HEK293T (cell line): ENCODE data around the gene NANOG.
"Not testable (repeated sequence)": the region's sequence is repeated elsewhere in the genome, so short reads cannot be mapped to it uniquely, and the experiment has no call there.

ENCODE experiments used
- CTCF ChIA-PET: fragments of 350-600 bp; formaldehyde crosslinking; extraction: SDS; loops from one replicate; lab custom pipeline; 2021; ENCODE audit warnings: antibody characterized with exemption, inconsistent platforms; lab: Yijun Ruan, JAX
- POLR2A ChIA-PET: fragments of 350-600 bp; formaldehyde crosslinking; extraction: SDS; loops from one replicate; lab custom pipeline; 2020; ENCODE audit warnings: antibody characterized with exemption, inconsistent platforms; lab: Yijun Ruan, JAX
- DNase-seq: peaks from one replicate; pipeline ENCODE4 v3.0.0; 2012; ENCODE audit warnings: mixed read lengths; ENCODE audit errors: extremely low spot score
- ARNT ChIP-seq: fragments of 450-650 bp; IDR thresholded peaks from 2 replicates; pipeline ENCODE4 v1.6.1; 2017; ENCODE audit warnings: mild to moderate bottlenecking
- BHLHE40 ChIP-seq: fragments of 450-650 bp; IDR thresholded peaks from 2 replicates; pipeline ENCODE4 v1.6.1; 2016; ENCODE audit warnings: mild to moderate bottlenecking, moderate library complexity, borderline replicate concordance
- CTBP1 ChIP-seq: fragments of 450-650 bp; IDR thresholded peaks from 2 replicates; pipeline ENCODE4 v1.6.1; 2016; ENCODE audit warnings: borderline replicate concordance
- ELF4 ChIP-seq: fragments of 450-650 bp; IDR thresholded peaks from 2 replicates; pipeline ENCODE4 v1.6.1; 2017; ENCODE audit warnings: antibody characterized with exemption
- FOXA1 ChIP-seq: fragments of 450-650 bp; IDR thresholded peaks from 2 replicates; pipeline ENCODE4 v1.6.1; 2016; ENCODE audit warnings: mild to moderate bottlenecking
- FOXK2 ChIP-seq: fragments of 450-650 bp; IDR thresholded peaks from 2 replicates; pipeline ENCODE4 v1.6.1; 2016; ENCODE audit warnings: mild to moderate bottlenecking
- FOXM1 ChIP-seq: fragments of 450-650 bp; IDR thresholded peaks from 2 replicates; pipeline ENCODE4 v1.6.1; 2017; ENCODE audit warnings: mild to moderate bottlenecking, borderline replicate concordance
- HDGF ChIP-seq: fragments of 450-650 bp; IDR thresholded peaks from 2 replicates; pipeline ENCODE4 v1.6.1; 2017; ENCODE audit warnings: antibody characterized with exemption, borderline replicate concordance
- L3MBTL2 ChIP-seq: fragments of 450-650 bp; conservative IDR thresholded peaks from 2 replicates; pipeline ENCODE4 v1.6.1; 2016; ENCODE audit warnings: mild to moderate bottlenecking
- LEF1 ChIP-seq: fragments of 450-650 bp; IDR thresholded peaks from 2 replicates; pipeline ENCODE4 v1.6.1; 2017; ENCODE audit warnings: mild to moderate bottlenecking, borderline replicate concordance
- NFRKB ChIP-seq: fragments of 450-650 bp; IDR thresholded peaks from 2 replicates; pipeline ENCODE4 v1.6.1; 2016; ENCODE audit warnings: mild to moderate bottlenecking, moderate library complexity
- SP1 ChIP-seq: fragments of 450-650 bp; IDR thresholded peaks from 2 replicates; pipeline ENCODE4 v1.6.1; 2017
- SUZ12 ChIP-seq: fragments of 450-650 bp; IDR thresholded peaks from 2 replicates; pipeline ENCODE4 v1.6.1; 2016; ENCODE audit warnings: mild to moderate bottlenecking
- TARDBP ChIP-seq: fragments of 450-650 bp; IDR thresholded peaks from 2 replicates; pipeline ENCODE4 v1.6.1; 2016
- ZNF384 ChIP-seq: fragments of 450-650 bp; IDR thresholded peaks from 2 replicates; pipeline ENCODE4 v1.6.1; 2016
- TF ChIP-seq, protein P1 (sequence below): fragments of 450-650 bp; IDR thresholded peaks from 2 replicates; pipeline ENCODE4 v1.6.1; 2016

The NANOG gene

DNA sequence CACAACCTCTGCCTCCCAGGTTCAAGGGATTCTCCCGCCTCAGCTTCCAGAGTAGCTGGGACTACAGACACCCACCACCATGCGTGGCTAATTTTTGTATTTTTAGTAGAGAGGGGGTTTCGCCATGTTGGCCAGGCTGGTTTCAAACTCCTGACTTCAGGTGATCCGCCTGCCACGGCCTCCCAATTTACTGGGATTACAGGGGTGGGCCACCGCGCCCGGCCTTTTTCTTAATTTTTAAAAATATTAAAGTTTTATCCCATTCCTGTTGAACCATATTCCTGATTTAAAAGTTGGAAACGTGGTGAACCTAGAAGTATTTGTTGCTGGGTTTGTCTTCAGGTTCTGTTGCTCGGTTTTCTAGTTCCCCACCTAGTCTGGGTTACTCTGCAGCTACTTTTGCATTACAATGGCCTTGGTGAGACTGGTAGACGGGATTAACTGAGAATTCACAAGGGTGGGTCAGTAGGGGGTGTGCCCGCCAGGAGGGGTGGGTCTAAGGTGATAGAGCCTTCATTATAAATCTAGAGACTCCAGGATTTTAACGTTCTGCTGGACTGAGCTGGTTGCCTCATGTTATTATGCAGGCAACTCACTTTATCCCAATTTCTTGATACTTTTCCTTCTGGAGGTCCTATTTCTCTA lies at the start of gene NANOG:
Gene NANOG, plus strand, starts transcription at position 519 of the 645 bp plus-strand sequence. CDS start 213 bp downstream, outside the sequence.
- DNase-seq, POLR2A ChIA-PET: not testable (repeated sequence)
- CTCF ChIA-PET, result interaction anchor here (0.6 to 0.7 kb wide), 2 partner anchors 10 to 207 kb away, joined by 3 read pairs; no protein-coding TSS in a partner anchor

DNA sequence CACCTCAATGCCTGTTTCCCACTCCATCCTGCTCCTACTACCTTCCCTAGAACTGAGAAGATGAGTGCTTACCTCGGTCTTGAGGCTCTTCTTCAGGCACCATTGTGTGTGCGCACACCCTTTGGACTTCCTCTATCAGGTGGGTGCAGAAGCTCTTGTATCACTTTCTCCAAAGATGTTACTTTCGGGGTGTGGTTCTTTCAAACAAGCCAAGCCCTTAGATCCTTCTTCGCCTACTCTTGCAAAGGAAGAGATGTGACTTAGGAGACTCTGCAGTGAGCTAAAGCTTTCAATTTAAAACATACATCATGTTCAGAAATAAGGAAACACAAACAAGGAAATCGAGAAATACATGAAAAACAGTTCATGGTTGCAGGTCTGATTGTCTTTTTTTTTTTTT lies 42.0 kb upstream of the NANOG start, which contains the start of gene CLEC4C:
Gene CLEC4C, minus strand, starts transcription at position 130 of the 400 bp plus-strand sequence. Its CDS starts 27 bp downstream, at position 103.
- DNase-seq, result no peak
- POLR2A ChIA-PET, result no interaction called here
- TF ChIP-seq FOXM1, result no peak
- no peak for TF ChIP-seq L3MBTL2
- no peak for TF ChIP-seq HDGF
- TF ChIP-seq NFRKB, result no peak
- TF ChIP-seq CTBP1, result no peak
- no peak for TF ChIP-seq ELF4
- no peak for TF ChIP-seq BHLHE40
- TF ChIP-seq FOXA1, result no peak
- TF ChIP-seq ZNF384, result no peak
- no peak for TF ChIP-seq FOXK2
- no peak for TF ChIP-seq SP1
- TF ChIP-seq, protein P1, sequence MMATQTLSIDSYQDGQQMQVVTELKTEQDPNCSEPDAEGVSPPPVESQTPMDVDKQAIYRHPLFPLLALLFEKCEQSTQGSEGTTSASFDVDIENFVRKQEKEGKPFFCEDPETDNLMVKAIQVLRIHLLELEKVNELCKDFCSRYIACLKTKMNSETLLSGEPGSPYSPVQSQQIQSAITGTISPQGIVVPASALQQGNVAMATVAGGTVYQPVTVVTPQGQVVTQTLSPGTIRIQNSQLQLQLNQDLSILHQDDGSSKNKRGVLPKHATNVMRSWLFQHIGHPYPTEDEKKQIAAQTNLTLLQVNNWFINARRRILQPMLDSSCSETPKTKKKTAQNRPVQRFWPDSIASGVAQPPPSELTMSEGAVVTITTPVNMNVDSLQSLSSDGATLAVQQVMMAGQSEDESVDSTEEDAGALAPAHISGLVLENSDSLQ, result no peak
- TF ChIP-seq ARNT, result no peak
- TF ChIP-seq TARDBP, result no peak
- TF ChIP-seq SUZ12, result no peak
- TF ChIP-seq LEF1, result no peak
- CTCF ChIA-PET, result no interaction called here

DNA sequence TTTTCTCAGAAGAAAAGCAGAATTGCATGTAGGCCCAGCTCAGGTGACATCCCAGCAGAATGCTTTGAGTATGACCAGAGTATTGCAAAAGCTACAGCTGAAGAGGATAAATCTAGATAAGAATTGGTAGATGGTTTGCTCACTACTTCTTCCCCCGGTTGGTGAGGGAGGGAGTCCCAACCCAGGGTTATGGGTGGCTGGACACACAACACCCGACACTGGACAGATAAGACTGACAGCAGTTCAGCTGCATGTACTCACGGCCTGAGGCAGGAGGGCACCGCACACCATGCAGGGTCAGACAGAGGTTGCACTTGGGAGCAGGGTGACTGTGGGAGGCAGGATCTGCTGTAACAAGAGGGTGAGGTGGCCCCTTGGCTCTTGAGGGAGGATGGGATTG lies 40.4 kb upstream of the NANOG start:
- TF ChIP-seq SUZ12, result no peak
- no peak for TF ChIP-seq LEF1
- TF ChIP-seq ZNF384, result no peak
- no peak for TF ChIP-seq CTBP1
- TF ChIP-seq, protein P1, result no peak
- no peak for TF ChIP-seq NFRKB
- no peak for TF ChIP-seq ELF4
- no peak for TF ChIP-seq L3MBTL2
- DNase-seq, result no peak
- POLR2A ChIA-PET, result no interaction called here
- CTCF ChIA-PET, result interaction anchor here (0.6 kb wide), 1 partner anchor 584 kb away, joined by 4 read pairs; no protein-coding TSS in a partner anchor

DNA sequence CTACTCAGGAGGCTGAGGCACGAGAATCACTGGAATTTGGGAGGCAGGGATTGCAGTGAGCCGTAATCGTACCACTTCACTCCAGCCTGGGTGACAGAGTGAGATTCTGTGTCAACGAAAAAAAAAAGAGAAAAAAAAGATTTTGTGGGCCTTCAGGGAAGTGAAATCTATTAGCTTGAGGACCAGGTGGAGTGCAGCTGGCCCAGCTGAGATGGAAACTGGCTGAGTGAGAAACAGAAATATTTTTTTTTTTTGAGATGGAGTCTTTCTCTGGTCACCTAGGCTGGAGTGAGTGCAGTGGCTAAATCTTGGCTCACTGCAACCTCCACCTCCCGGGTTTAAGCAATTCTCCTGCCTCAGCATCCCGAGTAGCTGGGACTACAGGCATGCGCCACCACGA lies 39.8 kb upstream of the NANOG start:
- CTCF ChIA-PET, result no interaction called here
- POLR2A ChIA-PET, result no interaction called here
- TF ChIP-seq LEF1, result no peak
- TF ChIP-seq SP1, result no peak
- TF ChIP-seq SUZ12, result no peak
- TF ChIP-seq, protein P1, result no peak
- TF ChIP-seq TARDBP, result no peak
- no peak for DNase-seq

DNA sequence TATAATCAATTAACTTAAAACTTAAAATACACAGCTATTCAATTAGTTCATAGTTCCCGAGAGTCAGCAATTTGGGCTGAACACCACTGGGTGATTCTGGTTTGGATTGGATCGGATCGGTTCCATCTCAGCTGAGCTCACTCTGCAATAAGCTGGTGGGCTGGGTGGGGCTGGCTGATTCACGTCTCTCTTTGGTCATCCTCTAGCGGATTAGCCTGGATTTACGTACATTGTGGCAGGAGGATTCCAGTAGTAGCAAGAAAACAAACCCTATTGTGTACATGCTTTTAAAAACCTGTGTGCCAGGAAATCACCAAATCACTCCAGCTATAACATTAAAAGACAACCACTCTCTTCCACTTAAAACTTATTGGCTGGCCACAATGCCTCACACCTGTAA lies 38.9 kb upstream of the NANOG start:
- DNase-seq, result no peak
- no peak for TF ChIP-seq LEF1
- TF ChIP-seq SP1, result no peak
- TF ChIP-seq, protein P1, result no peak
- TF ChIP-seq L3MBTL2, result no peak
- TF ChIP-seq HDGF, result no peak
- no peak for TF ChIP-seq FOXK2
- TF ChIP-seq ZNF384, result no peak
- no peak for TF ChIP-seq TARDBP
- TF ChIP-seq SUZ12, result no peak
- TF ChIP-seq NFRKB, result no peak
- ChIA-PET CTCF (no interaction called here), POLR2A (no interaction called here)

DNA sequence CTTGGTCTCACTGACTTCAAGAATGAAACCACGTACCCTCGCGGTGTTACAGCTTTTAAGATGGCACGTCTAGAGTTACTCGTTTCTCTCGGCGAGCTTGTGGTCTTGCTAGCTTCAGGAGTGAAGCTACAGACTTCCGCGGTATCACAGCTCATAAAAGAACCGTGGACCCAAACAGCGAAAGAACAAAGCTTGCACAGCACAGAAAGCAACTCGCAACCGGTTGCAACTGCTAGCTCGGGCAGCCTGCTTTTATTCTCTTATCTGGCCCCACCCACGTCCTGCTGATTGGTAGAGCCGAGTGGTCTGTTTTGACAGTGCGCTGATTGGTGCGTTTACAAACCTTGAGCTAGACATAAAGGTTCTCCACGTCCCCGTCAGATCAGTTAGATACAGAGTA lies 37.8 kb upstream of the NANOG start:
- DNase-seq, result no peak
- no peak for TF ChIP-seq FOXM1
- no peak for TF ChIP-seq SUZ12
- TF ChIP-seq L3MBTL2, result no peak
- TF ChIP-seq TARDBP, result no peak
- no peak for TF ChIP-seq ELF4
- TF ChIP-seq CTBP1, result no peak
- TF ChIP-seq ZNF384, result no peak
- TF ChIP-seq FOXK2, result no peak
- no peak for TF ChIP-seq BHLHE40
- no peak for TF ChIP-seq FOXA1
- TF ChIP-seq ARNT, result no peak
- TF ChIP-seq LEF1, result no peak
- no peak for TF ChIP-seq NFRKB
- no peak for TF ChIP-seq SP1
- TF ChIP-seq HDGF, result no peak
- TF ChIP-seq, protein P1, result no peak
- ChIA-PET POLR2A (no interaction called here), CTCF (no interaction called here)

DNA sequence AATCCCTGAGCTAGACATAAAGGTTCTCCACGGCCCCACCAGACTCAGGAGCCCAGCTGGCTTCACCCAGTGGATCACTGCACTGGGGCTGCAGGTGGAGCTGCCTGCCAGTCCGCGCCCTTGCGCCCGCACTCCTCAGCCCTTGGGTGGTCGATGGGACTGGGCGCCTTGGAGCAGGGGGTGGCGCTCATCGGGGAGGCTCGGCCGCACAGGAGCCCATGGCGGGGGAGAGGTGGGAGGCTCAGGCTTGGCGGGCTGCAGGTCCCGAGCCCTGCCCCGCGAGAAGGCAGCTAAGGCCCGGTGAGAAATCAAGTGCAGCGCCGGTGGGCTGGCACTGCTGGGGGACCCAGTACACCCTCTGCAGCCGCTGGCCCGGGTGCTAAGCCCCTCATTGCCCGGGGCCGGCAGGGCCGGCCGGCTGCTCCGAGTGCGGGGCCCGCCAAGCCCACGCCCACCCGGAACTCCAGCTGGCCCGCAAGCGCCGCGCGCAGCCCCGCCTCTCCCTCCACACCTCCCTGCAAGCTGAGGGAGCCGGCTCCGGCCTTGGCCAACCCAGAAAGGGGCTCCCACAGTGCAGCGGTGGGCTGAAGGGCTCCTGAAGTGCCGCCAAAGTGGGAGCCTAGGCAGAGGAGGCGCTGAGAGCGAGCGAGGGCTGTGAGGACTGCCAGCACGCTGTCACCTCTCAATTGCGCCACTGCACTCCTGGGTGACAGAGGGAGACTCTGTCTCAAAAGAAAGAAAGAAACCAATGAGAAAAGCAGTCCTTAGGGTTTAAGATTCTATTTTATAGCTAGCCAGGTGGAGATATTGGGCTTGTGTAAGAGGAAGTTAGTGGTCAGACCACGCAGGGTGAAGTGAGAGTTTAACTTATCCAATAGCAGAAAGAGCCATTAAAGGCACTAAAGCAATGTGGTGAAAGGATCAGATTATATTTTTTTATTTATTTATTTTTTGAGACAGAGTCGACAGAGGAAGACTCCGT lies 37.0 kb upstream of the NANOG start:
- CTCF ChIA-PET, POLR2A ChIA-PET, DNase-seq: not testable (repeated sequence)

DNA sequence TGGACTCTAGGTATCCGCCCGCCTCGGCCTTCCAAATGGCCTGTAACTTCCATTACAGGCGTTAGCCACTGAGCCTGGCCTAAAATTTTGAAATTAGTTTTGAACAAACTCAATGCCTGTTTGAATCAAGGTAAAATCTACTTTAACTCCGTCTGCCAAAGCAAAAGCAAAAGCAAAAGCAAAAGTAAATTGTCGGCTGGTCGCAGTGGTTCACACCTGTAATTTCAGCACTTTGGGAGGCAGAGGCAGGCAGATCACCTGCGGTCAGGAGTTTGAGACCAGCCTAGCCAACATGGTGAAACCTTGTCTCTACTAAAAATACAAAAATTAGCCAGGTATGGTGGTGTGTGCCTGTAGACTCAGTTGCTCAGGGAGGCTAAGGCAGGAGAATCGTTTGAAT lies 33.5 kb upstream of the NANOG start:
- POLR2A ChIA-PET, DNase-seq: not testable (repeated sequence)
- CTCF ChIA-PET, result interaction anchor here (0.7 kb wide), 1 partner anchor 243 kb away, joined by 5 read pairs; no protein-coding TSS in a partner anchor
